ENCODE results near the gene AKAP13.

DNA sequence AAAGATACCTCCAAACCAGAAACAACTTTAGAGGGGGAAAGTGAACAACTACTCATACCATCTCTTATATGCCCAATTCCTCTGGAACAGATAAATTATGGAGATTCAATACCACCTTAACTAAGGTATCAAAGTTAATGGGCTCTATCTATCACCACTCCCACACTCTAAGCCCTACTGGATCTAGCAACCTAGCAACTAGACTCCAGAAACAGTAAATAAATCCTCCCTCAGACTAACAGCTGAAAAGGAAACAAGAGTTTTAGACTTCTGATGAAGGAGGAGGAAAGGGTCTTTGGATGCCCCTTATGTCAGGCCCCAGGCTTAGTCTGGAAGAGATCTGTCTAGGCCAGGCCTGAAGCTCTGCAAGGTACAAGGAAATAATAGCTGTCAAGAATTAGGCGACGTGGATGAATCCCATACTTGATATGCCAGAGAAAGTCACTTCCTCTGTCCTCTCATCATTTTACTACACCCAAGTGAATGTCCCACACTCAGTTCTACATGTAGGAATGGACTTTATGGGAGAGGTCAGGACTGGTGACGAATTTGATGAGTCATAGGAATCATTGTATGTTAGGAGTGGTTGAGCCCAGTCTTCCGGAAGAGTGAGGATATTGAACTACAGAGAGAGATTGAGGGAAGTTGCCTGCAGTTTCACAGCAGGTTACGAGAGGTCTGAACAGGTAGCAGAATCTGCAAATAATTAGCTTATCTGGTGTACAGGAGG is 113.8 kb downstream of the AKAP13 start:
- TF ChIP-seq GATA2 (IDR thresholded peaks at IDR 0.05; ENCODE audit: low read depth, low read length) = no peak
- TF ChIP-seq GATA3 (IDR thresholded peaks at IDR 0.05; ENCODE audit: low read depth, low read length) = no peak
